GM21723 (cell line): ENCODE results near the gene PBX1.

ENCODE experiments used
- ATAC-seq: cut with Tn5 transposase; IDR thresholded peaks from one replicate; pipeline ENCODE4 v1.9.1; 2021; ENCODE audit warnings: mild to moderate bottlenecking, moderate library complexity; ENCODE audit not compliant: unreplicated experiment

PBX1 gene

DNA sequence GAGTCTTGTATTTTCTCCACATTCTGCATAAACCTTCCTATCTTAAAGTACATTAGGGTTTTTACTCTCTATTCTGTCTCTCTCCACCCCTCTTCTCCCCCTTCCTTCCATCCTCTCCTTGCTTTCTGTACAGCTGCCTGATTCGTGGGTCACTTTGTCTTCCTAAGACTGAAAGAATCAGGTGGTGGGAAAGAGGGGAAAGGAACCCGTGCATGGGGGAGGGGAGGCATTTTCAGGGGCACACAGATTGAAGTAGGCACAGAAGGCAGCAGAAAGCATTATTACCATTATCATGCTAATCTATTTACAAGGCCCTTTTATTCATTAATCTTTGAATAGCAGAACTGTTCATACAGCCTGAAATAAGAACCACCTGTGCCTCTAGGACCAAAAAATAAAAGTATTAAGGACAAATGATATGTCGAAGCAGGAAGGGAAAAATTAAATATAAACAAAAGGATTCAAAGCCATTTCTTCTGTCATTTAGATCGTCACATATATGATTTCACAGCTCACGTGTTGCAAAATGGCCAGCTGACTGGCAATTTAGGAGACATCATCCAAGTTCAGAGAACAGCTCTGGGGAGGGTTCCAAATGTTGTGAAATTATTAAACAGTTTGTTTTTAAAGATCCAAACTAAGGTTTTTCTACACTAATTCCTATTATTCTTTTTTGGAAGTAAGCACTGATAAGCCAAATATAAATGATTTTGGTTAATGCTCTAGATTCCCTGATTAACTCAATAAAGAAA, 154.6 kb downstream of the PBX1 start:
- no peak for ATAC-seq

DNA sequence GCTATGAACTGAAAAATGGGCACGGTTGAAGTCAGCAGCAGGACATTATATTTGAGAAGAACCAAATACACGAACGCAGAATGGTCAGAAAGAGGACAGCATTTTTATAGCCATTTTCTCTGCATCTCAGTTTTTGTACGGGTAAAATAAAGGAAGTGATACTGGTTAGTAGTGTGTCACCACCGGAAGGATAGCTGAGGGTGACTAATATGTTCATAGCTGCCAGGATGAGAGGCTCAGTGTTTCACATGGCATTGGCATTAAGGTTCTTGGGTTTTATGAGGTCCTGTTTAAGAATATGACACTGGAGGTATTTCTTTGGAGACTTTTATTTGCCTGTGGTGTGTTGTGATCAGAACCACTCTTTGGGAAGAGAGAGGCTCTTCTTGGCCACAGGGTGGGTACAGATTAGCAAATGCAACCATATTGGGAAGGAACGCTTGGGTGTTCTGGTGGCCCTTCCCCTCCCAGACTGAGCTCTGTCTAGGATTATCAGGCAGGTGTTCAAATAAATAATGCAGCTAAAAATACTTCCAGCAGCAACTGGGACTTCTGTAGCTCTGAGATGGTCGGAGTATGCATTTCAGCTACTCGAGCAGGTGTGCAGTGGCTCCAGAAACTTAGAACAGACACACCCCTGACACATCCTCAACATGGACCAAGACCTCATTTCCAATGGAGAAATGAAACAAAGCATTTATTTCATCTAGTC, 158.2 kb downstream of the PBX1 start:
- peak; percentile 62 for ATAC-seq

DNA sequence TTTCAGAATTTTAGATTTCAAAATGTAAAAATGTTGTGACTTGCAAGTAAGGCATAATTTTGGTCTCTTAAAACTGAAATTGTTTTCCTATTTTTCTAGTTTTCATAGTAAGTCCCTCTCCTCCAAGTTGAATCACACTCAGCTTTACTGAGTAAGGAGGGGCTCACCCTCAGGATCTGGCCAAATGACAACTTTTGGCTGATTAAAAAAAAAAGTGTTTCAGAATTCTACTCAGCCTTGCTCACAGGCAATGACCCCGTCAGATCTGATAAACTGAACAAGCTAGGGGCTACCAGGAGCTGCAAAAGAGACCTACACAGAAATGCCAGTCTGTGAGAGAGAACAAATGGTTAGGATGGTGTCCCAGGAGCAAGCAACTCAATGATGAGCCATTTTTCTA, 159.8 kb downstream of the PBX1 start:
- ATAC-seq: no peak

DNA sequence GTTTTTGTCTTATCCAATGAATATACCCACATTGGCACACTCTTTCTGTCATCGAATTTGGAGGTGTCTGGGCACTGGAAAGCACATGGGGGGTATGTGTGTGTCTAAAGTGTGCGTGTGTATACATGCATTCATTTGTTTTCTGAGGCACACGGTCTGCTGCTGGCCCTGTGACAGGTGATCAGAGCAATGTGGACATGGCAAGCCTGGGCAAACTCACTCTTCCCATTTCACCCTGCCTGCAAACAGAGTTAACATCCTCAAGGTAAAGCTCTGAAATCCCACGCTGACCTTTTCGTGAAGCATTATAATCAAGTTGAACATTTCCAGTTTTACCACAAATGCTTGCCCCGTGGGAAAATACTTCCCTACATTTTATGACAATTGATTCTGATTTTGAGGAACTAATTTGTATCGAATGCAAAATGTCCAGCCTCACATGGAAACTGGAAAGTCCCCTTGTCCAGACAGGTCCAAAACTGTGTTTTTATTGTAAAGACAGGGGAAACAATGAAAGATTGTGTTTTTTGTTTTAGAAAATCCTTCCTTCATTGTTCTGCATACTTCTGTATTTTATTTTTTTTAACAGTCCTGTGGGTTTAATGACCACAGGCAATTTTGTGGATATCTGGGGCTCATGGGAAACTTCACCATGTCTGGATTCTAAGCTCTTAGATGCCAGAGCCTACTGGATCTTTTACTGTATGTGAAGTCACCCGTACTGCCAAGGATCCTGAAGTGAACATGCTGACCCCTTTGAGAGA, 160.9 kb downstream of the PBX1 start:
- ATAC-seq: no peak

DNA sequence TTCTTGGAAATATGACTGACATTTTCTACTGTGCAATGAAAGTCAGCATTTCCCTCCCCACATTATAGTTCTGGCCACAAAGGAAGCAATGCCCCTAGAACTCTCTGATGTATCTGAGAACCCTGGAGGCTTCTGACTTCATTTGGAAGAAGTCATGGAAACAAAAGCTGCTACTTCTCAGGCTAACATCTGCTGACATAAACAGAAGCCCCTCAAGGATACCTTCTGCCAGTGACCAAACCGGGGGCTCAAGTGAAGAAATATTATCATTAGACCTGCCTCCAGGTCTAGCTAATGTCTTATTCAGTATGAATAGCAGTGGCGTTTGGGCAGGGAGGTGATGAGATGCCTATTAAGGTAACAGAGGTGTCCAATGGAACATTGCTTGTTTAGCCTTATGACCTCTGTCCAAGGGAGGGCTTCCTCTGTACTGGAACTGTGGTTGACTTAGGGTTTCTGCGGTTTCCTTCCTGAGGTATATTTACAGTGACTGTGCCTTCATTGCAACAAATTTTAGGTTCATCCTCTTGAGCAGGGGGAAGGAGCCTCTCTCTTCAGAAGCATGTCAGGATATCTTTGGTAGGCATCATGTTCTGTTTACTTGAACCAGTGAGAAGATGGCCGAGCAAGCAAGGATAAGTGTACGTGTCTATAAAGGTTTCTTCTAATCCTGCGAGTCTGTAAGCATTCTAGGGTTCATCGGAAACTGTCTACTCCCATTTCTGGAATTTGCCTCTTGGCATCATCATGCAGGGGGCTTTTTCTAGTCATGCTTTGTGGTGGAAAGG, 161.7 kb downstream of the PBX1 start:
- no peak for ATAC-seq

DNA sequence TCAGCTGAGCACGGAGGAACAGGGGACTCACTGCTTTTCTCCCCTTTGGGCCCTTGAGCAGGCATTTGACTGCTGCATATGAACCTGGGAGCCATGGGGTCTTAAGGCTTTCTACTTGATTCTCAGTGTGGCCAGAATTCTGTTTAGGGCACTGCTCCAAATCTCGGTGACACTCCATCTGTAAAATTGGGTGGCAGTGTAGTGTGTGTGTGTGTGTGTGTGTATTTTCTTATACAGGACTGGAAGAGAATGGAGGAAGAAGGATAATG, 162.2 kb downstream of the PBX1 start:
- ATAC-seq: no peak

DNA sequence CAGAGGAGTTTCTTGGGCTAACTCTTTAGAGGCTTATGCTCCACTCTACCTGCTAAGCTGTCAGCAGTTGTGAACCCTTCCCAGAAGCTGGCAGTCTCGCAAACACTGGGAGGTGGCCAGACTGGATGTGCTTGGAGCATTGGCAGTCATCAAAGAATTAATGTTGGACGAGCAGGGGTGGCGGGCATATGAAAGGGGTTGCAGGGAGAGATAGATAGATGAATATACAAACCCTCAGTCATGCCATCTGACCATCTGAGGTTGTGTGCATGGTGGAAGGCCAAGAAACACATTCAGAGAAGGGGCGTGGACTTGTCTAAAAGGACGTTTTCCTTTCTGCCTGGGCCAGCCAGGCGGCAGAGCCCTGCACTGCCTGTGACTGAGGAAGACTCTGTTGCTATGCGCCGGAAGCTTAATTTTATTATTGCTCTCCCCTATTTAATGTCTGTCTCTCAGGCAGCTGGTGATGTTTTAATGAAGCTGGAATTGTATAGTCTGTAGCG, 164.4 kb downstream of the PBX1 start:
- no peak for ATAC-seq

DNA sequence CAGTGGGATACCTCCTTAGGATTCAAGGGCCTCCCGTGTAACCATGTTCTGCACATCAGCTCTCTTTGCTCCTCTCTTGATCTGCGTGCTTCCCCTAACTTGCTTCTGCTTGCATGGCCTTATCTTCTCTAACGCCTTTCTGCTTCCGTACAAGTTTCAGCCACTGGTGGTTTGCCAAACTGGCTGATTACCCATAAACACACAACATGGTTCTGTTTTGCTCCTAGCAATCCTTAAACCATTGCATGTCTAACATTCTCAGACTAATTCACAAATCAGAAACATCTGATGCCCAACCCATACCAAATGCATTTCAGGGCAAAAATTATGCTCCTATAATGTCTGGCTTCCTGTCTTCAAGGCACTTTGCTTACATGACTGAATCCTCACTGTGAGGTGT, 166.4 kb downstream of the PBX1 start:
- ATAC-seq: no peak

DNA sequence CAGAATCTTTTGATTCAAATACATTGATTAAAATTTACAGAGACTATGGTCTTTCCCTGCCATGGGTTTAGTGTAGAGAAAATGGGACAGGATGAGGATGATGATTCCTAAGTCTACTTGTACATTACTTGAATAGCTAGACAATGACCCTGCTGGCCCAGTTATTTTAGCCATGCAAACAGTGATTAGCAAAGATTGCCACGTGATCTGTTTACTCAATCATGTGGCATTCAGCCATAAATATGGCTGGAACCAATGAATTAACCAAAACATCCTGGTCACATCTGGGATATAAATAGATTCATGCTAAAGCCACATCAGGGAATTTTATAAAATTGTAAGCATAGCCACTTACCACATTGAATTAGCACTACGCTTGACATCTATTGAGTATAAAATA, 167.3 kb downstream of the PBX1 start:
- no peak for ATAC-seq

DNA sequence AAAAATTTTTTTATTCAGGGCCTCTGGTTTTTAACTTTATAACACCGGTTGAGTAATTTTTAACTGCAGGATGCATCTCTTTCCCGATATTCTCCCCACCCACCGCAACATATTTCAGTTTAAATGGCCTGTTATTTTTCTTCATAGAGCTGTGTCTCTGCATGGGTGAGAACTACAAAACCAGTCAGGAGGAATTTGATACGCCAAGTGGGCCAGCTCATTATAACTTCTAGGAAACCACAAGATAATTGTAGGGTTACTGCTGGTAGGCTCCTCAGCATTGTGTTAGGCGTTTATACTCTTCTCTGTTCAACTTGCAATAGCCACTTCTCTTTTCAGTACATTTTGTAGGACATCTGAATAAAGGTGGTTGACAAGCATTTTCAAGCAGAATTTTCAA, 169.7 kb downstream of the PBX1 start:
- ATAC-seq: no peak

DNA sequence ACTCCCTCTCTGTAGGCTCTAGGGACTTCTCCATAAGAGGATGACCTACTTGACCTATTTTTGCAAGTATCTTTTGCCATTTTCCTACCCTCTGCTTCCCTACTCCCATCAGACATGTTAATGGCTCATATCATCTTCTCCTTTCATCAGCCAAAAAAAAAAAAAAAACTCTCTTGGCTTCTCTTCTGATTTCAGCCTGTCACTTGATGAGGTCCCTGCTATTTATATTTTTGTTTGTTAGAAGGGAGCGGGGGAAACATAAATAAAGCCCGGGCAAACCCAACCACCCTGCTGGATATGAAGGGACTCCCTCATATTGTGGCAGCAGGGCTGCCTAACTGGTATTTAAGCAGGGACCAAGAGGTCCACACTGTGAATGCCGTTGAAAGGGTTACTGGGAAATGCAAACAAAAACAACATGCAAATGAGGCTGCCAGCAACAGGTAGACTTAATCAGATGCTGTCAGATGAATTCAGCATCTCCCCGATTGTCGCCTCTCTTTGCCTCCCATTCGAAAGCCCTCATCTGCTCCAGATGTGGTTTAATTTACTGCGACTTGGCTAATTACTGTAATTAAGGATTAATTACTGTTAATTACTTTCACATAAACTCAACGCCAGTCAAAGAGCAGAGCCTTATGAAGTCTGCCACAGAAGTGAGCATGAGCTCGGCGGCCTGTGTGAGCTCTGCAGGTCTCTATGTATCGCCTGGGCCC, 172.3 kb downstream of the PBX1 start:
- no peak for ATAC-seq

DNA sequence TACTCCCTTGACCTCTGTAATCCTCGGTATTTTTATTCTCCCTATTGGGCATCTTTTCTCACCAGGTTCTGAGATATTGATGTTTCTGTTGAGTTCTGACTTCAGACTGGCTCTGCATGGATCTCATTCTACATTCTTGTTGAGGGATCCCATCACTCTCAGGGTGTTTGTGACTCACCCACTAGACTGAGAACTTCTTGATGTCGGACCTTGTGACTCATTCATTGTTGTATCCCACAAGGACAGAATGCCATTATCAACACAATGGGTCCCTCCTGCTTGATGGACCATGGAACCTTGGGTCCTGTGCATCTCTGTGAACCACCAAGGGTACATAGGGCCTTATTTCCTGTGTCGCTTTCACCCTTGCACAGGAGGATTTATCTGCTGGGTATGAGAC, 174.1 kb downstream of the PBX1 start:
- no peak for ATAC-seq

DNA sequence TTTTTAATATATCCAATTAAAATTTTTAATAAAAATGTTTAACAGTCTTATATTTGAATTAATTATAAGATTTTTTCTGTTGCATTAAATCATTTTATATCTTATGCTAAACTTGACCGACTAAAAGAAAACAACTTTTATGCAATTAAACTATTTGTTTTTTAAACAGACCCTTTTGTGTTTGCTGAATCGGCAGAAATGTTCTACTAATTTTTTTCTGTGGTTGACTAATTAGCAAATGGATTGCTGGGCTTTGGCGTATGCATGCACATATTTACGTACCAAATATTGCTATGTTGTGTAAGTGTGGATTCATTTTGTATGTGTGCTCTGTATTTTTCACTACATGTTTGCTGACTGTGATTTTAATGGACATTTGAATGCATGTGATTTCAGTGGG, 174.8 kb downstream of the PBX1 start:
- no peak for ATAC-seq

DNA sequence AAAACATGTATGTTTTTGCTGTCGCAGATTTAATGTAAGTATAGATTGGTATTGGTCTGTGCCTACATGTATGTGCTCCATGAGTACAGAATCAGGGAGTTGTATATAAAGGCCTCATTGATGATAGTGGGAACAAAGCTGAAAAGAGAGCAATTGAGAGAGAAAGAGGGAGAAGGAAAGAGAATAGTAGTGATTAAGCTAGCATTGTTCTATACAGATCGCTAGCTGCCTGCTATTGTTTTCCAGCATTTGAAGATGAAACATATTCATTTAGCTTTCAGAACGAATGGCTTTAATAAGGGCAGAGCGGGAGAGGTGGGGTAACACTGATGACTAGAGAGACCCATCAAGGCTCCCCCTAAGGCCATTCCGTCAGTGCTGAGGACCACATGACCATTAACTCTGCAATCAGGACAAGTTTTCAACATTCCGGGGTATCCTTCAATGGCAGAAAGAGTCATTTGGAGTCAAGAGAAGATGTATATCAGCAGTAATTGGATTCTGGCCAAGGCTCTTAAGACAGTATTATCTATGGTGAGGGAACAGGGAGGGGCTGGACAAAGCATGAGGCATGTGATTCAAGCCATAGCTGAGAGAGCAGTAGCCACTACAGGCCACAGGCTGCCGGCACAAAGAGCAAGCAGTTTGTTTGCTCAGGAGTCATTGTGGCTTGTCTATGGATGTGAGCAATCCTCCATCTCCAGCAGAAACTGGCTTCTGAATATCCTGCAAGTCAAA, 176.5 kb downstream of the PBX1 start:
- ATAC-seq: no peak

DNA sequence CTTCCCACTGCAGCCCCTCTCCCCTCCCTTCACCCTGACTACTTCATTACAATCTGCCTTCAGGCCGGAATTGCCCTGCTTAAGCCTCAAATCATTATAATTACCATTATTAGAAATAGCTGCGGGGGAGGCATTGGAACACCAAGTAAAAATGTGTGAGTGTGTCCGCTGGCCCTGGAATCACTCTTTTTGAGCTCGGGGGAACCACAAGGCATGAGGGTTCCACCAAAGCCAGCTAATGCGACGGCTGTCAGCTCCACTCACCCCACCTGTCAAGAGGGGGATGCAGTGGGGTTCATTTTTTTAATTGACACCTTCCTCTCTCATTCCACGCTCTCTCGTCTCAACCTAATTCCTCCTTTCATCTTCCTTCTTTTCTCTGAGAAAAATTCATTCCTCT, 177.2 kb downstream of the PBX1 start:
- ATAC-seq: no peak

DNA sequence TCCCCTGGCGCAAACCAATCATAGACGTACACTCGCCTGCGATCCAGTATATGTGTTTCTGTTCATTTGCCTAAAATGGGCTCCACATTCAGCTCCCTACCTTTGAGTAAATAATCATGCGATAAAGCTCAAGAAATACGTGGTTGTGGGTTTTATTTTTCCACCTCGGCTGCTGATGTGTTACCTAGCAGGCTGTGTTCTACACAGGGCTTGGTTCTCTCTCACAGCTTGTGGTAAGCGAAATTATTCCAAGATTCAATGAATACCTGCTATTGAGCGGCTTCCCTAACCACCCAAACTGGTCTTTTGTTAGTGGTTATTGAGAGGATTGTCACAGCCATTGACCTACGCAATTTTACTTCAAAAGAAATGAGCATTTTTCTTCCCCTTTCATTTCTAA, 180.2 kb downstream of the PBX1 start:
- no peak for ATAC-seq

DNA sequence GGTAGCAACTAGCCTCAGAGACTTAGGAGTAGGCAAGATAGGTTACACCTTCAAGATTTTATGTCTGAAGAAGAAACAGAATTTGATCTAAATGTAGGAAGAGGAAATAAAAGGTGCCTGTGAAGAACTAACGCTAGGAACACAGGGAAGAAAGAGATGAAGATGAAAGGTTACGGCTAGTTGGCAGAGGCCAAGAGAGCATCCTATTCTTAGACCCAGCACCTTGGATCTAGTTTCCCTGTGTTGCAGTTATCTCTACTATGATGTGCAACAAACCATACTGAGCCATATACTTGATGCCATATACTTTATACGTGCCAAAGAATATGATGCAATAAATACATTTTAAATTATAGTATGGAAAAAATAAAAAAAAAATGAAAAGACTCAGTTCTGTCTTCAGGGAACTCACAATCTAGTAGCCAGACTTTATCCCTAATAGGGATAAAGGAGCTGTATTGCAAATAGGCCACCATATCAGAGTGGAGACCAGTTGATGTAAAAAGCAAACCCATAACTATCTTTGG, 181.1 kb downstream of the PBX1 start:
- ATAC-seq: no peak

DNA sequence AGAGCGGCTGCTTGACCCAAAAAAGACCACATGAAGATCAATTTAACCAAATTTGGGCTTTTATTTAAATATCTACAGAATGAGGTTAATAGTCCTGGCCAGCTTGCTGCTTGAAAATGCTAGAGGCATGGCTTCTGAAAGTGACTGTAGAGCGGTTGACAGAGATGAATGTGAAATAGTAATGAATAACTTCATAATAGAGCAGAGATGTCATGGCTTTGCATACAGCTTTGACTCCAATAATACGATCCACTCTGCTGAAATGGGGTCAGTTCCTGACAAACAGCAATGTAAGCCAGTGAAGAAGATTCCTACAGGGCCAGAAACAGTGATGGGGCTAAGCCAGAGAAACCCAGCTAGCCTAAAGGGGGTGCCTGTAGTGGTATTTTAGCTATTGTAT, 183.8 kb downstream of the PBX1 start:
- ATAC-seq: no peak

DNA sequence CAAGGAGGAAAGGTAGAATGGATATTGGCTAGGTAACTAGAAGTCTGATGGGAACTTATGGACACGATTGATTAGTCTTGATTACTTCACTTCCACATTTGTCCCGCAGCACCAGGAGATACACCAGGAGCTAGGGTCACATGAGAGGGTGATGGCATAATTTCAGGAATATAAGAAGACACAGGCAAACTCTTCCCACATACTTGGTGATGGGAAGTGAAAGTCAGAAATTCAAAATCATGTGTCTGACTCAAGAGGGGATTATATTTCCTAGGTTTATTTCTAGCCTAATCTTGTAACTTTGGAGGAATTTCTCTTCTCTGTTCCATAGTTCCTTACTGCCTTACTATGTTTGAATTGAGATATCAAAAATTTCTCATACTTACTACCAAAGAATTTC, 185.0 kb downstream of the PBX1 start:
- no peak for ATAC-seq

DNA sequence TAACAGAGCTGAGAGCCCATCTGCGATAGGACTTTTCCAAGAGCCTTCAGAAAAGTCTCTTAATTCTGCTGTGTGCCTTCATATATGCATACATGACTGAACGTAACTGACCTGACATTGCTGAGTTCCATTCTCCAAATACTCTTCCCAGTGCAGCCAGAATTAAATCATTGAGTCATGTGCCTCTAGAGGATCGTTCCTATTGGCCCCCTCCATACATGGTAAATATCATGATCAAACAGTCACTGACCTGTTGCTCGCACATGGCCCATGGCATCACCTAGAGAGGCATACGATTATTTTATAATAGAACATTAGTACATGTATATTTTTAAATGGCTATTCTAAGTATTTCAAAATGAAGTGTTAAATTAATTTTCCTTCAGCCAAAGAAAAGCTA, 186.8 kb downstream of the PBX1 start:
- no peak for ATAC-seq
